Loucy (cell line): ENCODE results near the gene FLRT2.

Source experiments
- CTCF ChIP-seq: fragments of 200-600 bp; sonication (generic); conservative IDR thresholded peaks from 2 replicates; pipeline ENCODE4 v1.5.1; 2014; ENCODE audit warnings: mild to moderate bottlenecking, antibody characterized with exemption, low read length
- EZH2phosphoT487 ChIP-seq: fragments of 200-600 bp; IDR thresholded peaks from 2 replicates; pipeline ENCODE4 v1.6.1; 2018; ENCODE audit warnings: antibody characterized with exemption, mild to moderate bottlenecking, moderate library complexity, borderline replicate concordance

- TF ChIP-seq CTCF (no peak), EZH2phosphoT487 (no peak)
These were observed 42.9 kb downstream of the FLRT2 start for GRCh38 chr14:85572845-85573244.
